ENCODE measurements around the gene AHR. TPM values are rescaled to one million over a fixed set of nuclear protein-coding genes. Genes with fewer than 3 reads are reported as not detected.

The AHR gene
- total RNA-seq, 2 donors from 2014 or later, result 30.3 to 48.9 TPM

- no peak for DNase-seq
- no peaks in the 10 kb centered on the region for H3K27me3 ChIP-seq
- no peak overlapping the region for H3K9ac ChIP-seq (ENCODE audit: low read depth in 2 of 2, low read length in 2 of 2)
- no peak overlapping the region for H3K27ac ChIP-seq
- no peaks in the 10 kb centered on the region for H3K36me3 ChIP-seq
- H3K4me1 ChIP-seq, result no peaks in the 10 kb centered on the region
- no peaks in the 10 kb centered on the region for H3K9me3 ChIP-seq
- H3K4me3 ChIP-seq, result no peak overlapping the region
- intact Hi-C loops (cut with DNase I), result no loop called here
- TF ChIP-seq CTCF (IDR thresholded peaks at IDR 0.05), result no peak
Measured at GRCh38 chr7:17354473-17354872, 56.0 kb downstream of the AHR start.

- Histone ChIP-seq H3K9me3 (no peaks in the 10 kb centered on the region), H3K9ac (ENCODE audit: low read depth in 2 of 2, low read length in 2 of 2) (no peak overlapping the region), H3K27me3 (no peaks in the 10 kb centered on the region), H3K4me1 (no peaks in the 10 kb centered on the region), H3K27ac (no peak overlapping the region), H3K36me3 (no peaks in the 10 kb centered on the region), H3K4me3 (no peak overlapping the region)
- TF ChIP-seq CTCF (IDR thresholded peaks at IDR 0.05), result no peak
- no peak for DNase-seq
- intact Hi-C loops (cut with DNase I), result no loop called here
Measured at GRCh38 chr7:17355050-17355449, 56.6 kb downstream of the AHR start.

- TF ChIP-seq CTCF (IDR thresholded peaks at IDR 0.05), result no peak
- H3K27ac ChIP-seq, result no peak overlapping the region
- no peaks in the 10 kb centered on the region for H3K36me3 ChIP-seq
- no peak for DNase-seq
- H3K27me3 ChIP-seq, result no peaks in the 10 kb centered on the region
- intact Hi-C loops (cut with DNase I), result no loop called here
- no peak overlapping the region for H3K9ac ChIP-seq (ENCODE audit: low read depth in 2 of 2, low read length in 2 of 2)
- H3K4me1 ChIP-seq, result no peaks in the 10 kb centered on the region
- H3K9me3 ChIP-seq, result no peaks in the 10 kb centered on the region
- H3K4me3 ChIP-seq, result no peak overlapping the region
Measured at GRCh38 chr7:17357952-17358351, 59.5 kb downstream of the AHR start.

- Histone ChIP-seq H3K9me3 (no peaks in the 10 kb centered on the region), H3K27me3 (no peaks in the 10 kb centered on the region), H3K4me3 (no peak overlapping the region), H3K9ac (ENCODE audit: low read depth in 2 of 2, low read length in 2 of 2) (no peak overlapping the region), H3K36me3 (no peaks in the 10 kb centered on the region), H3K4me1 (no peaks in the 10 kb centered on the region), H3K27ac (no peak overlapping the region)
- TF ChIP-seq CTCF (IDR thresholded peaks at IDR 0.05), result no peak
- intact Hi-C loops (cut with DNase I), result no loop called here
- no peak for DNase-seq
Measured at GRCh38 chr7:17359610-17360009, 61.2 kb downstream of the AHR start.

GRCh38 chr7:17362439-17363105, 64.1 kb downstream of the AHR start:
- Histone ChIP-seq H3K27me3 (no peaks in the 10 kb centered on the region), H3K4me3 (no peak overlapping the region), H3K9ac (ENCODE audit: low read depth in 2 of 2, low read length in 2 of 2) (no peak overlapping the region), H3K27ac (no peak overlapping the region), H3K4me1 (no peaks in the 10 kb centered on the region), H3K36me3 (no peaks in the 10 kb centered on the region), H3K9me3 (no peaks in the 10 kb centered on the region)
- intact Hi-C loops (cut with DNase I), result no loop called here
- TF ChIP-seq CTCF (IDR thresholded peaks at IDR 0.05), result no peak
- no peak for DNase-seq

Measured in colonic mucosa (tissue), 4 donors.